ENCODE measurements around the gene TCERG1L.

The TCERG1L gene

GRCh38 chr10:131315344-131315743 is 3.8 kb upstream of the TCERG1L start:
- no peak for DNase-seq

GRCh38 chr10:131314799-131315198 is 3.3 kb upstream of the TCERG1L start:
- no peak for DNase-seq

GRCh38 chr10:131314148-131314547 is 2.6 kb upstream of the TCERG1L start:
- no peak for DNase-seq

GRCh38 chr10:131313377-131313776 is 1.9 kb upstream of the TCERG1L start:
- no peak for DNase-seq

- no peak for DNase-seq
Observed at GRCh38 chr10:131312478-131312836, 936 bp upstream of the TCERG1L start.

- no peak for DNase-seq
Observed at GRCh38 chr10:131311402-131311660, 190 bp downstream of the TCERG1L start.

- DNase-seq = no peak
Observed at GRCh38 chr10:131310551-131311401, 745 bp downstream of the TCERG1L start.

- DNase-seq = no peak
Observed at GRCh38 chr10:131310142-131310541, 1.4 kb downstream of the TCERG1L start.

- DNase-seq = no peak
Observed at GRCh38 chr10:131300508-131300907, 11.0 kb downstream of the TCERG1L start.

- no peak for DNase-seq
Observed at GRCh38 chr10:131290781-131291180, 20.7 kb downstream of the TCERG1L start.

GRCh38 chr10:131288648-131289047 is 22.9 kb downstream of the TCERG1L start:
- DNase-seq = no peak

GRCh38 chr10:131282961-131283360 is 28.6 kb downstream of the TCERG1L start:
- DNase-seq = no peak

GRCh38 chr10:131280101-131280500 is 31.4 kb downstream of the TCERG1L start:
- DNase-seq = no peak

GRCh38 chr10:131279516-131279915 is 32.0 kb downstream of the TCERG1L start:
- no peak for DNase-seq

GRCh38 chr10:131277969-131278368 is 33.6 kb downstream of the TCERG1L start:
- no peak for DNase-seq

- no peak for DNase-seq
Observed at GRCh38 chr10:131277278-131277677, 34.2 kb downstream of the TCERG1L start.

- no peak for DNase-seq
Observed at GRCh38 chr10:131275691-131276090, 35.8 kb downstream of the TCERG1L start.

GRCh38 chr10:131274883-131275282 is 36.6 kb downstream of the TCERG1L start:
- no peak for DNase-seq

GRCh38 chr10:131274133-131274880 is 37.2 kb downstream of the TCERG1L start:
- no peak for DNase-seq

GRCh38 chr10:131273476-131273875 is 38.0 kb downstream of the TCERG1L start:
- no peak for DNase-seq

- no peak for DNase-seq
Observed at GRCh38 chr10:131272897-131273451, 38.5 kb downstream of the TCERG1L start.

GRCh38 chr10:131271966-131272365 is 39.6 kb downstream of the TCERG1L start:
- no peak for DNase-seq

- no peak for DNase-seq
Observed at GRCh38 chr10:131271195-131271880, 40.2 kb downstream of the TCERG1L start.
